Urothelium cell line (cell line): ENCODE results near the gene FOXD4L3.
"Not testable (repeated sequence)": the region's sequence is repeated elsewhere in the genome, so short reads cannot be mapped to it uniquely, and the experiment has no call there.

ENCODE experiments used
- DNase-seq: peaks from one replicate; pipeline ENCODE4 v3.0.0; 2011; ENCODE audit warnings: low spot score, mixed read lengths
- FAIRE-seq: peaks from 2 replicates; lab custom pipeline; 2011; peaks lifted over from hg19 to GRCh38; lab: Jason Lieb, UNC

FOXD4L3 gene

GRCh38 chr9:68302567-68302966, at the start of gene FOXD4L3:
TSS of gene FOXD4L3 (plus strand) at chr9:68302867. CDS start at chr9:68302952, 85 bp downstream.
- not testable (repeated sequence) for FAIRE-seq, DNase-seq

DNA sequence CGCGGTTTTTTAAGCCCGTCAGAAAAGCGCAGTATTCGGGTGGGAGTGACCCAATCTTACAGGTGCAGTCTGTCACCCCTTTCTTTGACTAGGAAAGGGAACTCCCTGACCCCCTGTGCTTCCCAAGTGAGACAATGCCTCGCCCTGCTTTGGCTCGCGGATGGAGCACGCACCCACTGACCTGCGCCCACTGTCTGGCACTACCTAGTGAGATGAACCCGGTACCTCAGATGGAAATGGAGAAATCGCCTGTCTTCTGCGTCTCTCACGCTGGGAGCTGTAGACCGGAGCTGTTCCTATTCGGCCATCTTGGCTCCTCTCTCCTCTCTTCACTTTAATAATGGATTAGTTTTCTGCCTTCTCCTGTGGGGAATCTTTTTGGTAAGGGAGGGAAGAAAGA, 21.6 kb upstream of the FOXD4L3 start:
- not testable (repeated sequence) for FAIRE-seq, DNase-seq

DNA sequence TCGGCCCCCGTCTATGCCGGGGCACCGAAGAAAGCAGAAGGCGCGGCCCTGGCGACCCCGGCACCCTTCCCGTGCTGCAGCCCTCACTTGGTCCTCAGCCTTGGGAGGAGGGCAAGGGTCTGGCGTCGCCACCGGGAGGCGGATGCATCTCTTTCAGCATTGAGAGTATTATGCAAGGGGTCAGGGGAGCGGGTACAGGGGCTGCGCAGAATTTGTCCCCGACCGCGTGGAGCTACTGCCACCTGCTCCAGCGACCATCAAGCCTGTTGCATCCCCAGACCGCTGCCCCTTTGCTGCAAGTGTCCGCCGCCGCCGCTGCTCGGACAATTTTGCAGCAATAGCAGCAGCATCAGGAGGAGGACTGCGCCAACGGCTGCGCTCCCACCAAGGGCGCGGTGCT, 1.1 kb downstream of the FOXD4L3 start:
- DNase-seq, FAIRE-seq: not testable (repeated sequence)

GRCh38 chr9:68304212-68304611, 1.5 kb downstream of the FOXD4L3 start:
- FAIRE-seq, DNase-seq: not testable (repeated sequence)

- FAIRE-seq: not testable (repeated sequence)
Measured at GRCh38 chr9:68304777-68305176, 2.1 kb downstream of the FOXD4L3 start.

GRCh38 chr9:68305680-68306285, 3.1 kb downstream of the FOXD4L3 start:
- not testable (repeated sequence) for FAIRE-seq, DNase-seq

More at GRCh38 chr9:68304777-68305176, 2.1 kb downstream of the FOXD4L3 start:
- DNase-seq: not testable (repeated sequence)

- DNase-seq, FAIRE-seq: not testable (repeated sequence)
Measured at GRCh38 chr9:68306391-68306964, 3.8 kb downstream of the FOXD4L3 start.

DNA sequence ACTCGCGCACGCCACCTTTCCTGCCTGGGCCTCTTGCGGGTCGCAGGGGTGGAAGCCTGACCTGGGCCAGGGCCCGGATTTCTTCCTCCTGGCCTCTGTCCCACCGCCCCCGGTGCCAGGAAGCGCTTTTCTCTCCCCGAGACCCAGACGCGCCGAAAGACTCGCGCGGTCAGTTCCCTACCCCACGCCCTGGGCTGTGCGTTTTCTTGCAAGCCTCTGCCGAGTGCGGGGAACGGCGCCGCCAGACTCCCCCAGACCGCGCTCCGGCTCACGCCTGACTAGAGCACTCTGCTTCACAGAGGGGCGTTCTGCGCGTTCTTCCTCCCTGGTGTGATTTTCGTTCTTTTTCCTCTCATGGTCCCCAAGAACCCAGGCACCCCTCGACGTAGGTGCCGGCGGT, 4.5 kb downstream of the FOXD4L3 start:
- not testable (repeated sequence) for FAIRE-seq, DNase-seq

DNA sequence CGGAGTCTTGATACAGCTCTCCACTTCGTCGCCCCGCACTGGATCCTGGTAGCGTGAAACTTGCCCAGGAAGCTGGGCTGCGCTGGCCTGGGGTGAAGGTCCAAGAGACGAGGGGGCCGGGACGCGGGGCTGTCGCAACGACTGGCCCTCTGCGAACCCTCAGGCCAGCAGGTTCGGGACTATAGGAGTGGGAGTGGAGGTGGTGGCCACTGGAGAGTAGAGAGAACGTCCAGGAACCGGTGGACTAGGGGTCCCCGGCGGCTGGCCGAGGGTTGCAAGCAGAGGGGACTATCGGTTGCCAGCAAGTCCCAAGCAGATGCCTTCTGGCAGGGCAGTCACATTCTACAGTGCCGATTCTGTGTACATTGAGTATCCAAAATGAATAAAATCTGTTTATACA, 5.0 kb downstream of the FOXD4L3 start:
- not testable (repeated sequence) for DNase-seq, FAIRE-seq

- not testable (repeated sequence) for FAIRE-seq, DNase-seq
Measured at GRCh38 chr9:68311208-68311607, 8.5 kb downstream of the FOXD4L3 start.

DNA sequence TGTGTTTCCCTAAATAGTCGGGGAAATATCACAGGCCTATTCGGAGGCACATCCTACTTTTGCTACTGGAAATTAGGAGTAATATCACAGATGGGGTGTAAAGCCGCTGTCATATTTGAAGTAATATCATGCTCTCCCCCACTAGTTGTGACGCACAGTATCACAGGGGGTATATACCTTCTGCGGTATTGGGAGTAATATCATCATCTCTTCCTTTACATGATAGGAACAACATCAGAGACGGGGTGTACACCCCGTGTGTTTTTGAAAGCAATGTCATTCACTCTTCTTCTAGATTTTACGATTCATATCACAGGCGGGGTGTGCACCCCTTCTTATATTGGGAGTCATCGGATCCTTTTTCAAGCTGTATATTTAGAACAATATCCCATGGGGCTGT, 15.5 kb downstream of the FOXD4L3 start:
- FAIRE-seq: not testable (repeated sequence)

GRCh38 chr9:68323749-68324148, 21.1 kb downstream of the FOXD4L3 start:
- not testable (repeated sequence) for FAIRE-seq, DNase-seq

More for the DNA sequence above, 15.5 kb downstream of the FOXD4L3 start:
- not testable (repeated sequence) for DNase-seq

GRCh38 chr9:68324518-68324917, 21.9 kb downstream of the FOXD4L3 start:
- FAIRE-seq, DNase-seq: not testable (repeated sequence)

- not testable (repeated sequence) for FAIRE-seq, DNase-seq
Measured at GRCh38 chr9:68329106-68329505, 26.4 kb downstream of the FOXD4L3 start.

DNA sequence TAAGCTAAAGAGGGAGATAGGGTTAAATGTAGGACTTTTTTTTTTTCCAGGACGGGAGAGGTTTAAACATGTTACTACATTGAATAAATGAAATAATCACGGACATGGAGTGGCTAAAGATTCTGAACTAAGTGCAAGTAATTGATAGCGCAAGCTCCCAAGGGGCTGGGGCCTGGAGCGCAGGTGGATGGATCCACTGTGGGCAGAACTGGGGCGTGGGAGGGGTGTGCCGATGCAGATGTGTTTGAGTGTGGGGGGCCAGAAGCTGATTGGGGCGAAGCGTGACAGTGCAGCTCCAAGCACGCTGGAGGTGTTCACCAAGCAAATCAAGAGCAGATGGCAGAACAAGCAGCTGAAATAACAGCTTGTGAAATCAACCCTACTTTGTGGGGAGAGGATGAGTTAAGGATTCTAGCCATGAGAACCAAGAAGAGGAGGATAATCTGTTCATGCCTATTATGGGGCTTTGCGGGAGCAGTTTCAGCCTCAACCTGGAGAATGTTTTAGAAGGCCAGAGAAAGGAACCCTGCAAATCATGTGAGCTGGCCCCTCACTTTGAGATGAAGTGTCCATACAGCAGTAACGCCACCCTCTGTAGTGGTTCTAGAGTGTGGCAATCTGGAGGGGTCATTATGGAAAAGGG, 28.0 kb downstream of the FOXD4L3 start:
- FAIRE-seq, DNase-seq: not testable (repeated sequence)

GRCh38 chr9:68332122-68332521, 29.5 kb downstream of the FOXD4L3 start:
- DNase-seq, FAIRE-seq: not testable (repeated sequence)

DNA sequence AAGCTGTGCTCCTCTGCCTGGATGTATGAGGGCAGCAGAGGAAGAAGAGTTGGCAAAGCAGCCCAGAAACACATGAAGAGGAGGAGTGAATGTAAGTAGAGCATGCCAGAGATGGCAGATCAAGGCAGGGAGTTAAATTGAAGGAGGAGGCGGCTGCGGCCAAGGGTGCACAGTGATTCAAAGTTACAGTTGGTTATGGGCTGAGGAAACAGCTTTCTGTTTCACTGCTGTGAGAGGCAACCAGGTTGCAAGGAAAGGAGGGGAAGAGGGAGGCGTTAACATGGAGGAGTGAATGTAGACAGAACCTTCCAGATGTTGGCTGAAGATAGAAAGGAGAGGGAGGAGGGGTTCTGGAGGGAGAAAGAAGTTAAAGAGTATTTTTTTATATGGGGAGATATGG, 33.3 kb downstream of the FOXD4L3 start:
- DNase-seq, FAIRE-seq: not testable (repeated sequence)

DNA sequence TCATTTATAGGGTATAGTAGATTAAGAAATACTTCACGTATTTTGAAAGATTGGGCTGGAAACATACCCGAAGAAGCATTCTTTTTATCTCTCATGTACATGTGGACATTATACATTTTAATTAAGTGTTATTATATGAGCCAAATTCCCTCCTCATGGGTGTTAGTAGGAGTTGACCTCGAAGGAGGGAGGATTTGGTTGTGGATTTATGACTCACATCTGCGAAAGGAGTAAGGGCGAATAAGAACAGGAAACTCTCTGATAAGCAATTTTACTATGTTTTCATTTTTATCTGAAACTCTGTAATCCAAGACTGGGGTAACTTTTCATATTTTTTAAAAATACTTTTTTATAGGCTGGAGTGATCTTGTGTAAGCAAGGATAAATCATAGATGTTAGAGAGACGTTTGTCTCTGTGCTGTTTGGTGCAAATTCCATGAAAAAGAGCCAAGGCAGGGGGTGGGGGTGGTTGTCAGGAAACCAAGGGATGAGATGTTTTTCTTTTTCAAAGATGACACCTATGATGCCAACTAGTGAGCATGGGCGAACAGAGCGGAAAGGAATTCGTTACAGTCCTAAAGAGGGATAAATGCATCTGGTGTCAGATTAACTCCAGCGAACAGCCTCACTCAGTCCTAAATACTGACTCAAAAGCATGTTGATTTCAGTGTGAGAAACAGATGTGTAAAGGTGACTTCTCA, 34.1 kb downstream of the FOXD4L3 start:
- DNase-seq, FAIRE-seq: not testable (repeated sequence)

DNA sequence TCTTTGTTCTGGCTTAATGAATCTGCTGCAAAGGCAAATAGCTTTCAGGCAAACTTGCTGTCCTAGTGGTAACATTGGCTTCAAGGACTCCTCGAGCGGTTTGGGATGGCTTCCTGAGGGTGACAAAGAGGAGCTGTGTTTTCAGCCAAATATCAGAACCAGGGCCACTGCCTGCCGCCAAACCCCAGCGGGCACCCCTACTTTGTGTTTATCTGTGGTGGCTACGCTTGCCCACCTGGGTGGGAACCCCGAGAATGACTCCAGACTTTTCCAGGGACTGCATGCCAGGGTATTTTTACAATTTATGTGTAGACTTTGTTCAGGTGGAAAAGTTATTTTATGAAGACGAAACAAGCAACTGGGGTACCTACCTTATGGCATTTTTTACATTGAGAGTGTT, 35.3 kb downstream of the FOXD4L3 start:
- FAIRE-seq, DNase-seq: not testable (repeated sequence)

GRCh38 chr9:68342265-68343025, 39.8 kb downstream of the FOXD4L3 start:
- not testable (repeated sequence) for DNase-seq, FAIRE-seq
